Amniotic stem cell (primary cell): ENCODE measurements around the gene BCL2.

Experiments used
- DNase-seq: peaks from one replicate; lab custom pipeline; 2025; lab: John Stamatoyannopoulos, UW

BCL2 gene

GRCh38 chr18:63107171-63107845, 212.3 kb downstream of the BCL2 start:
- DNase-seq, result no peak

- DNase-seq, result no peak
Measured at GRCh38 chr18:63106727-63107126, 212.8 kb downstream of the BCL2 start.

- no peak for DNase-seq
Measured at GRCh38 chr18:63105636-63106316, 213.8 kb downstream of the BCL2 start.

- DNase-seq, result no peak
Measured at GRCh38 chr18:63104868-63105267, 214.7 kb downstream of the BCL2 start.

- no peak for DNase-seq
Measured at GRCh38 chr18:63102941-63103744, 216.4 kb downstream of the BCL2 start.

GRCh38 chr18:63100630-63101055, 218.9 kb downstream of the BCL2 start:
- no peak for DNase-seq

GRCh38 chr18:63099848-63100629, 219.5 kb downstream of the BCL2 start:
- no peak for DNase-seq

- DNase-seq, result no peak
Measured at GRCh38 chr18:63099091-63099840, 220.3 kb downstream of the BCL2 start.

GRCh38 chr18:63098018-63098981, 221.3 kb downstream of the BCL2 start:
- no peak for DNase-seq

GRCh38 chr18:63097178-63097577, 222.4 kb downstream of the BCL2 start:
- no peak for DNase-seq

- no peak for DNase-seq
Measured at GRCh38 chr18:63096327-63096874, 223.2 kb downstream of the BCL2 start.

- no peak for DNase-seq
Measured at GRCh38 chr18:63095768-63096167, 223.8 kb downstream of the BCL2 start.

- DNase-seq, result no peak
Measured at GRCh38 chr18:63091671-63092364, 227.8 kb downstream of the BCL2 start.

- no peak for DNase-seq
Measured at GRCh38 chr18:63090334-63090733, 229.2 kb downstream of the BCL2 start.

- no peak for DNase-seq
Measured at GRCh38 chr18:63089041-63089440, 230.5 kb downstream of the BCL2 start.

GRCh38 chr18:63088262-63088661, 231.3 kb downstream of the BCL2 start:
- DNase-seq, result no peak

- no peak for DNase-seq
Measured at GRCh38 chr18:63087421-63088230, 231.9 kb downstream of the BCL2 start.

- no peak for DNase-seq
Measured at GRCh38 chr18:63085611-63086010, 234.0 kb downstream of the BCL2 start.
